ENCODE data around the gene BANP.
"Not testable (repeated sequence)": the region's sequence is repeated elsewhere in the genome, so short reads cannot be mapped to it uniquely, and the experiment has no call there.

The BANP gene

DNA sequence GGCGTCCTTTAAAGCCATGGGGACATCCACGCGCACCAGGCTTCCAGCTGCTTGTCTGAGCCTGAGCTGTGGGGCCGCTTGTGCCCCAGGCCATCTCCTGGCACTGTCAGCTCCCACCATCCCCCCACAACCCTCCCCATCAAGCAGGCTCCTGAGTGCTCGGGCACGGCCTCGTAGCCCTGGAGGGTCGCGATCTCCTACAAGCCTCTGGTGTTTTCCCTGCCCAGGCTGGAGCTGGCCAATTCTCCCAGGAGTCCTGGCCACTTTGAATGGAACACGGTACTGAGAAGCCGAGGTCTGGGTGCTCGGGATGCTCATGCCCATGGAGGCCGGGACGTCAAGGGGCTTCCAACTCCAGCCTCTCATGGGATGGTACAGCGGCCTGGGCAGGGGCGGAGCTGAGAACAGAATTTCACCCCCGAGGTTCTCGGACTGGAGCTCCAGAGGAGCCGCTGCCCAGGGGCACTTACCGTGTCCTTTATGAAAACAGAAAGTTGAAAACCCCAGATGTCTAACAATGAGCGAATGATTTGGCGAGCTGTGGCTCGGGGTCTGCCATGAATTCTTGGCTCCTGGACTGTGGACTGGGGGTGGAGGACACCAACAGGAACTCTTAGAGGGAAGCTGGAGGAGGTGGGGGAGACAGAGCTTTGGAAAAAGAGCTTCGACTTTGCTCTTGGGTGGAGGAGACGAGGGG is 142.5 kb downstream of the BANP start:
- not testable (repeated sequence) for H3K4me1 ChIP-seq (ENCODE audit: control insufficient read depth, insufficient read depth, low read length); H3K4me3 ChIP-seq (ENCODE audit: low read length); DNase-seq (ENCODE audit: low read depth, low spot score); H3K36me3 ChIP-seq (ENCODE audit: control insufficient read depth, insufficient read depth, low read length); H3K27ac ChIP-seq (ENCODE audit: low read length); H3K9me3 ChIP-seq (ENCODE audit: control insufficient read depth, insufficient read depth, low read length); H3K27me3 ChIP-seq (ENCODE audit: control insufficient read depth, insufficient read depth, low read length)
- no CpG with 5 or more reads among the region's 25 CpGs for WGBS (ENCODE audit: insufficient coverage, insufficient read length)

DNA sequence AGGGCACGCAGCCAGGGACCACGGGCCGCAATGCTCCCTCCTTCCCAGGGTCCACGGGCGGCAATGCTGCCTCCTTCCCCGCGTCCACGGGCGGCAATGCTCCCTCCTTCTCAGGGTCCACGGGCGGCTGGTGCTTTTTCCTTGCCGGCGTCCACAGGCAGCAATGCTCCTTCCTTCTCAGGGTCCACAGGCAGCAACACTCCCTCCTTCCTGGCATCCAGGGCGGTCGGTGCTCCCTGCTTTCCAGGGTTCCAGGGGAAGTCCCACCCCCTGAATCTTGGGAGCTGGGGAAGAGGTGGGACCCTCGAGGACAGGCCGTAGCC is 143.0 kb downstream of the BANP start:
- DNase-seq (ENCODE audit: low read depth, low spot score); H3K27ac ChIP-seq (ENCODE audit: low read length); H3K36me3 ChIP-seq (ENCODE audit: control insufficient read depth, insufficient read depth, low read length); H3K27me3 ChIP-seq (ENCODE audit: control insufficient read depth, insufficient read depth, low read length); H3K4me3 ChIP-seq (ENCODE audit: low read length); H3K4me1 ChIP-seq (ENCODE audit: control insufficient read depth, insufficient read depth, low read length); H3K9me3 ChIP-seq (ENCODE audit: control insufficient read depth, insufficient read depth, low read length): not testable (repeated sequence)
- no CpG with 5 or more reads among the region's 17 CpGs for WGBS (ENCODE audit: insufficient coverage, insufficient read length)

DNA sequence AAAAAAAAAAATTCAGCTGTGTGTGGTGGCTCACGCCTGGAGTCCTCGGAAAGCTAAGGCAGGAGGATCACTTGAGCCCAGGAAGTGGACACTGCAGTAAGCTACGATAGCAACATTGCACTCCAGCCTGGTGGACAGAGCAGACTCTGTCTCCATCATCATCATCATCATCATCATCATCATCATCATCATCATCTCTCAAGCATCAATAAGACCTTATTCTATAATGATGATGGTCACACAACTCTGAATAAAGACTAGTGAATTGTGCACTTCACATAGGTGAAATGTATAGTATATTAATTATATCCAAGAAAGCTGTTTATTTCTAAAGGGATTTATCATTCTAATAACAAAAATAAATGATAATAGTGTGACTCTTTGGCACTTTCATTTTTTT is 143.7 kb downstream of the BANP start:
- not testable (repeated sequence) for DNase-seq (ENCODE audit: low read depth, low spot score); H3K27ac ChIP-seq (ENCODE audit: low read length); H3K27me3 ChIP-seq (ENCODE audit: control insufficient read depth, insufficient read depth, low read length); H3K4me3 ChIP-seq (ENCODE audit: low read length); H3K36me3 ChIP-seq (ENCODE audit: control insufficient read depth, insufficient read depth, low read length); H3K9me3 ChIP-seq (ENCODE audit: control insufficient read depth, insufficient read depth, low read length); H3K4me1 ChIP-seq (ENCODE audit: control insufficient read depth, insufficient read depth, low read length)
- WGBS (ENCODE audit: insufficient coverage, insufficient read length): no CpG with 5 or more reads among the region's 3 CpGs

DNA sequence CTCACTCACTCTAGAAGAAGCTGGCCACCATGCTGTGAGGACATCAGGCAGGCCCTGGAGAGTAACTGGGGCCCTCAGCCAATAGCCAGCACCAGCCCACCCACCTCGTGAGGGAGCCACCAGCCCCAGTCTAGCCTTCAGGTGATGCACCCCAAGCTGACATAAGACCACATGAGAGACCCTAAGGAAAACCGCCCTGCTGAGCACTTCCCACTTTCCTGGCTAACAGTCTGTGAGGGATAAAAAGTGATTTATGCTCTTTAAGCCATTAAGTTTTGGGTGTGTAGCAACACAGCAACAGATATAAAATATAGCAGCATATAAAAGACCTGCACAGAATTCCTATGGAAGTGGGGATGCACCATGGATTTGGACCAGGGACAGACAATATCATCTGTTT is 145.4 kb downstream of the BANP start:
- H3K4me3 ChIP-seq (ENCODE audit: low read length); H3K27me3 ChIP-seq (ENCODE audit: control insufficient read depth, insufficient read depth, low read length); H3K9me3 ChIP-seq (ENCODE audit: control insufficient read depth, insufficient read depth, low read length); H3K4me1 ChIP-seq (ENCODE audit: control insufficient read depth, insufficient read depth, low read length); DNase-seq (ENCODE audit: low read depth, low spot score); H3K27ac ChIP-seq (ENCODE audit: low read length); H3K36me3 ChIP-seq (ENCODE audit: control insufficient read depth, insufficient read depth, low read length): not testable (repeated sequence)
- WGBS (ENCODE audit: insufficient coverage, insufficient read length): no CpG with 5 or more reads among the region's 2 CpGs

DNA sequence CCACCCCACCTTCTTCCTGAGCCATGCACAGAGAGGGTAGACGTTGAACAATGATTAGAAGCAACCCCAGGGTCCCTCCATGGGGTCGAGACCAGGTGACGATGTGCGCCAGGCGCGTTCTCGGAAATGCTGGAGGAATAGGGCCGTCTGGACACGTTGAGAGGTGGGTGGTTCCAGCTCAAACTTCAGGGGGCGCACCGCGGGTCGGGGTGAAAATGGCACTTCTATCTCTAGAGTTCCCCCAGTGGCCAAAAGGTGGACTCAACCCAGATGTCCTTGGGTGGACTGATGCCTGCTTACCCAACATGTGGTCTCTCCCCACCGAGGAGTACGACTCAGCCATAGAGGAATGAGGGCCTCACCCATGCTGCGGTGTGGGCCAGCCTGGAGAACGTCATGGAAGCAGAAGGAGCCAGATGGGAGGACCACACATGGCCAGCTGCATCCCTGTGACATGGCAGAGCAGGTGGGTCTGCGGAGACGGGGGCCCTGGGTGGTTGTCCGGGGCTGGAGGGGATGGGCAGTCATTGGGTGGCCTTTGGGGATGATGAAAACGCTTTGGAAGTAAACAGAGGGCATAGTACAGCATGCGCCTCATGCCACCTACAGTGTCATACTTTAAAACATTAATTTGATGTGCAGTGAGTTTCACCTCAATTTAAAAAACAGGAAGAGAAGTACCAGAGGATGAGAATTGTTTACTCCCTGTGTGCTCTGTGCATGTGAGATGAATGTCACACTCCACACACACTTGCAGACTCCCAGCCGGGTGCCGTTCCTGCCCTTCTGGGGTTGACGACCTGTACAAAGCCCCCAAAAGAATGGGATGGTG is 147.7 kb downstream of the BANP start:
- not testable (repeated sequence) for DNase-seq (ENCODE audit: low read depth, low spot score); H3K4me3 ChIP-seq (ENCODE audit: low read length)
- WGBS (ENCODE audit: insufficient coverage, insufficient read length): no CpG with 5 or more reads among the region's 25 CpGs

DNA sequence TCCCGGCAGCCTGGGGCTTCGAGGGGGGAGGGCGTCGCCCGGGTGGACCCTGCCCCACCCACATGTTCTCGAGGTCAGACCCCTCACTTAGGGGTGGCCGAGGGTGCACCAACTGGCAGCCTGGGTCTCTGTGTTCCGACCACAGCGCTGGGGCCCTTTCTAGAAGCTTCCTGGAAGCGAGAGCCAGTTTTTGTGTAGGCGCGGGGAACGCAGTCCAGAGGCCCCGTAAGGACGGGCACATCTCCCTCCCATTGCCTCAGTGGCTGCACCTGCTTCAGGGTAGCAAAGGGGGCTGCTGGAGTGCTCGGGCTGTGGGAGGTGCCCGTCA is 148.3 kb downstream of the BANP start:
- no peaks in the 10 kb centered on the region; the same call in 1 of the 2 replicates for H3K36me3 ChIP-seq (ENCODE audit: control insufficient read depth, insufficient read depth, low read length)
- no peaks in the 10 kb centered on the region for H3K4me1 ChIP-seq (ENCODE audit: control insufficient read depth, insufficient read depth, low read length)
- H3K4me3 ChIP-seq (ENCODE audit: low read length): no peak overlapping the region
- H3K27ac ChIP-seq (ENCODE audit: low read length): no peak overlapping the region
- WGBS (ENCODE audit: insufficient coverage, insufficient read length): no CpG with 5 or more reads among the region's 17 CpGs
- no peaks in the 10 kb centered on the region for H3K27me3 ChIP-seq (ENCODE audit: control insufficient read depth, insufficient read depth, low read length)
- H3K9me3 ChIP-seq (ENCODE audit: control insufficient read depth, insufficient read depth, low read length): no peaks in the 10 kb centered on the region
- DNase-seq (ENCODE audit: low read depth, low spot score): no peak

More for the DNA sequence above, 147.7 kb downstream of the BANP start:
- H3K4me1 ChIP-seq (ENCODE audit: control insufficient read depth, insufficient read depth, low read length); H3K27me3 ChIP-seq (ENCODE audit: control insufficient read depth, insufficient read depth, low read length); H3K9me3 ChIP-seq (ENCODE audit: control insufficient read depth, insufficient read depth, low read length); H3K36me3 ChIP-seq (ENCODE audit: control insufficient read depth, insufficient read depth, low read length); H3K27ac ChIP-seq (ENCODE audit: low read length): not testable (repeated sequence)

DNA sequence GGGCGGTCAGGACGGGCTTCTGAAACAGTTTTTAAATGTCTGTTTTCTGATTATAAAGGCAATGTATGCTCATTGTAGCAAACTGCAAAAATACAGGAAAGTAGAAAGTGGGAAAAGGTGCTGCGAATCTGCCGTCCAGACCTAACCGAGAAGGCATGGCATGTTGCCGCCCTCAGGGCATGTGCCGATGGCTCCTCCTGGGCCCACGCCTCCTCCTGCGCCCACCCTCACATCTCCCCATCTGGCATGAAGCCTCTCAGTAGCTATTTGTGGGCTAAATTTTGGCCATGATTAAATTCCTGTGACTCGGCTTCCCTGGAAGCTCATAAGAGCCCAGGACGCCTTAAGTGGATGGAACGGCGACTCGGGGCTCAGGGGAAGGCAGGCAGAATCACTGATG is 148.7 kb downstream of the BANP start:
- DNase-seq (ENCODE audit: low read depth, low spot score); H3K4me3 ChIP-seq (ENCODE audit: low read length); H3K27me3 ChIP-seq (ENCODE audit: control insufficient read depth, insufficient read depth, low read length); H3K9me3 ChIP-seq (ENCODE audit: control insufficient read depth, insufficient read depth, low read length); H3K4me1 ChIP-seq (ENCODE audit: control insufficient read depth, insufficient read depth, low read length); H3K36me3 ChIP-seq (ENCODE audit: control insufficient read depth, insufficient read depth, low read length); H3K27ac ChIP-seq (ENCODE audit: low read length): not testable (repeated sequence)
- no CpG with 5 or more reads among the region's 14 CpGs for WGBS (ENCODE audit: insufficient coverage, insufficient read length)

DNA sequence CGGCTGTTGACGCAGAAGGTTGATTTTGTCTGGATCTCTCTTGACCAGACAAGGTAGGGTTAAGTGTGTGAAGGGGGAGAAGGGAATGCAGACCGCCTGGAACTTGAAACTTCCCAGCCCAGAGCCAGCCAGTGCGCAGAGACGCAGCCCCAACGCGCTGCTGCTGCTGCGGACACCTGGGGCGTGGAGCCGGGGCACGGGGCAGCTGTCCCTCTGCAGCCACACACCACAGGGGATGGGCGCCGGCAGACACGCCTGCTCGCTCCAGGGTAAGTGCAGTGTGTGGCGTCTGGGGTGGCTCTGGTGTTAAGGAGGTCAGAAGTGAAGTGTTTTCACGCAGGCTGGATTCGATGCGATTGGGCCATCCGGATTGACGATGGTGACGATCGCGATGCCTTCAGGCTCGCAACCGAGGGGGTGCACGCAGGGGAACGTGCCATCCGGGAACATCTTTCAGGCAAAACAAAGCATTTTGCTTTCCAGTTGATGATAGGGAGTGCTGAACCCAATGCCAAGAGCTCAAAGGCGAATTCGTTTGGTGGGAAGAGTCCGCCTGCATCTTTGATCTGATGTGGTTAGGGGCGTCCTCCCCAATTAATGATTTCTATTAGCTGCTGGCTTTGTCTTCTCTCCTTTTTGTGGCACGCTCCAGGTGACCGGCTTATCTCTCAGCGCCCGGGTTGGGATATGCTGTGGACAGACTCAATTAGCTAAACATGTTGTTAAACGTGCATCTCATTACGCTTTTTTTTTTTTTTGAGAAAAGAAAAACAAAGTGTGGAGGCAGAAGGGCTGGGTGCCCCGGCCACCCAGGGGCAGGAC is 149.8 kb downstream of the BANP start:
- H3K27ac ChIP-seq (ENCODE audit: low read length); H3K36me3 ChIP-seq (ENCODE audit: control insufficient read depth, insufficient read depth, low read length); H3K27me3 ChIP-seq (ENCODE audit: control insufficient read depth, insufficient read depth, low read length); H3K4me3 ChIP-seq (ENCODE audit: low read length); DNase-seq (ENCODE audit: low read depth, low spot score); H3K4me1 ChIP-seq (ENCODE audit: control insufficient read depth, insufficient read depth, low read length); H3K9me3 ChIP-seq (ENCODE audit: control insufficient read depth, insufficient read depth, low read length): not testable (repeated sequence)
- no CpG with 5 or more reads among the region's 40 CpGs for WGBS (ENCODE audit: insufficient coverage, insufficient read length)

DNA sequence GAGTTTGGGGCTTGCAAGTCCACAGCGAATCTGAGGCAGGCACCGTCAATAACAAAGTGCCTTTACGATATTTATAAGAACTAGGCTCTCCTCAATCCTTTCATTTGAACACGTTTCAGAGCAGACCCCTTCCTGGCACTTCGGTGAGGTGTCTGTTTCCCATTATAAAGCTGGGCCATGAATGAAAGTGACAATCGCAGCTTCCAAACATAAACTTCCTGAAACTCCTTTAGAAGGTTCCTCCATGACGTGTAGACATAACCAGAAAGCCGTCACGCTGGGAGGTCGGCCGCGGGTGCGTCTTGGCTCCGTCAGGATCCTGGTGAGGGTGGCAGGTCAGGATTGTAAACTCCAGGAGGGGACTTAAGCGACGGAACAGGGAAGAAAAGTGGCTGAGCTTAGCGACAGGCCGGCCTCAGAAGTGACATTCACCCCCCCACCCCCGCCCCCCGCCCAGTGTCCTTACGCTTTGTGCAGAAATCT is 150.4 kb downstream of the BANP start:
- H3K27me3 ChIP-seq (ENCODE audit: control insufficient read depth, insufficient read depth, low read length); DNase-seq (ENCODE audit: low read depth, low spot score); H3K27ac ChIP-seq (ENCODE audit: low read length); H3K36me3 ChIP-seq (ENCODE audit: control insufficient read depth, insufficient read depth, low read length); H3K9me3 ChIP-seq (ENCODE audit: control insufficient read depth, insufficient read depth, low read length); H3K4me3 ChIP-seq (ENCODE audit: low read length); H3K4me1 ChIP-seq (ENCODE audit: control insufficient read depth, insufficient read depth, low read length): not testable (repeated sequence)
- no CpG with 5 or more reads among the region's 21 CpGs for WGBS (ENCODE audit: insufficient coverage, insufficient read length)

DNA sequence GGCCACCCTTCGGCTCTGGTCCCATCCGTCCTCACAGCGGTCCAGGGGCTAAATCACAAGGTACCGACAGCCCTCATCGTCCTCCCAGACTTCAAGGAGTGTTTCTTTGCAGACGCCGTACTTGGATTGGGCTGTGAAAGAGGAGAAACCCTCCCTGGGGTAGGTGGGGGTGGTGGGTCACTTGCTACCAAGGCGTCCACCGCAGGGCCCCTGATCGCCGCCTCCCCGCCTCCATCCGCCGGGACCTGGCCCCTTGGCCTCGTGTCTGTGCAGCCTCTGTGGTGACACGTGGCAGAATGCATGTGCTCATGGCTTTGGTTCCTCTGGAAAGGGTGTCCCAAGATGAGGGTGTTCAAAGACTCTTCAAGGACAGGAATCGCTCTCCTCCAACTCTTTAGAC is 151.4 kb downstream of the BANP start:
- Histone ChIP-seq H3K27ac (ENCODE audit: low read length) (no peak overlapping the region), H3K27me3 (ENCODE audit: control insufficient read depth, insufficient read depth, low read length) (no peaks in the 10 kb centered on the region), H3K4me3 (ENCODE audit: low read length) (no peak overlapping the region), H3K9me3 (ENCODE audit: control insufficient read depth, insufficient read depth, low read length) (no peaks in the 10 kb centered on the region), H3K36me3 (ENCODE audit: control insufficient read depth, insufficient read depth, low read length) (no peaks in the 10 kb centered on the region; the same call in 1 of the 2 replicates), H3K4me1 (ENCODE audit: control insufficient read depth, insufficient read depth, low read length) (no peaks in the 10 kb centered on the region)
- no CpG with 5 or more reads among the region's 17 CpGs for WGBS (ENCODE audit: insufficient coverage, insufficient read length)
- no peak for DNase-seq (ENCODE audit: low read depth, low spot score)

All from iPS DF 6.9 (cell line).